GM18511 (cell line): ENCODE data around the gene AIRE.
"Not testable (repeated sequence)": the region's sequence is repeated elsewhere in the genome, so short reads cannot be mapped to it uniquely, and the experiment has no call there.

Experiments
- ATAC-seq: cut with Tn5 transposase; IDR thresholded peaks from one replicate; pipeline ENCODE4 v1.9.1; 2021; ENCODE audit warnings: mild to moderate bottlenecking, moderate library complexity; ENCODE audit not compliant: unreplicated experiment

The AIRE gene

DNA sequence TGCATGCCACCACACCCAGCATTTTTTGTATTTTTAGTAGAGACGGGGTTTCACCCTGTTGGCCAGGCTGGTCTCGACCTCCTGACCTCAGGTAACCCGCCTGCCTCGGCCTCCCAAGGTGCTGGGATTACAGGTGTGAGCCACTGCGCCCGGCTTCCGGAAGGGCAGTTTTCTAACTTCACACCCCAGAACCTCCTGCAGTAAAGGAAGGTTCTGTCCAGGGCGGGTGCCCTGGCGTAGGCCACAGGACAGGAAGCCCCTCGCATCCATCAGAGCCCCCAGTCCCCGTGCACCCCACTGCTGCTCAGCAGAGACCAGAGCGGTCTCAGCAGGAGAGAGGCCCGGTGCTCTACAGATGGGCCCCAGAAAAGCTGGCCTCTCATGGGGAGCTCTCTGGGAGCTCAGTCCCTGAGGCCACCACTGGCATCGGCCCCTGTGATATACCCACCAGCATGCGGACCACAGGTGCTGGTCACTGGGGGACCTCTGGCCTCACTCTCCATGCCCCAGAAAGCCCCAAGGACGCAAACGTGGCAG lies 19.9 kb upstream of the AIRE start:
- ATAC-seq: no peak

DNA sequence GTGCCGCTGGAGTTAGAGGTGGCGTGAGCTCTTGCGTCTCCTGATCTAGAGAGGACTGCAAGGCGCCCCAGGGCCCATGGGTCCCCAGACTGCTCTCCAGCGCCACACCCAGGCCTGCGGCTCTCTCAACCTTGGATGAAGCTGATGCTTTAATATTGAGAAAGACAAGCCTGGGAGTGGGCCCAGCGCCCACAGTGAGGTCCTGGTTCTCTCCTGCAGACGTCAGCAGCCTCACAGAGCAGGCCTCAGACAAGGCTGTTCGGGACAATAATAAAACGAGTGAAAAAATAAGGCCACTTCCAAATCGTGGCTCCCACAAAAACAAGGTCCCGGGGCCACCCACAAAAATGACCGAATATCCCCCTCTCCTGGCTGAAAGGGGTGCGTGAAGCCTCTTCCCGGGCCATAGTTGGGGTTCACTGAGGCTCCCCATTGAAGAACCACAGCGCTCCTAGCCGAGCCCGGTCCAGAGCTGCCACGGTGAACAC lies 18.0 kb upstream of the AIRE start:
- ATAC-seq: no peak

DNA sequence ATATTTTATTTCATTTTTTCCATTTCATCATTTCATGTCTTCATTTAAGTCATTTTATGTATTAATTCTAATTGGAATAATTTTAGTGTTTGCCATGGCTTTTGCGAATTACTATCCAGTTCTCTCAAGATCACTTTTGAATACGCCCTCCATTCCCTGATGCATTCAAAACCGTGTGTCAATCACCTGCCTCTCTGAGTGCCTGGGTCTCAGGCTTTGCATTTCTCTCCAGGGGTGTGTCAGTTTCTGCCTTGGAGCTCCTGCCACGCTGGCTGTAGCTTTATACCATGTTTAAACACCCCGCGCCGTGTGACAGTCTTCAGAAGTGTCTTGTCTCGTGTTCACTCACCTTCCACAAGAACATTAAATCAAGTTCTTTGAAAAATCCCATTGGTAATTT lies 16.6 kb upstream of the AIRE start:
- ATAC-seq: no peak

DNA sequence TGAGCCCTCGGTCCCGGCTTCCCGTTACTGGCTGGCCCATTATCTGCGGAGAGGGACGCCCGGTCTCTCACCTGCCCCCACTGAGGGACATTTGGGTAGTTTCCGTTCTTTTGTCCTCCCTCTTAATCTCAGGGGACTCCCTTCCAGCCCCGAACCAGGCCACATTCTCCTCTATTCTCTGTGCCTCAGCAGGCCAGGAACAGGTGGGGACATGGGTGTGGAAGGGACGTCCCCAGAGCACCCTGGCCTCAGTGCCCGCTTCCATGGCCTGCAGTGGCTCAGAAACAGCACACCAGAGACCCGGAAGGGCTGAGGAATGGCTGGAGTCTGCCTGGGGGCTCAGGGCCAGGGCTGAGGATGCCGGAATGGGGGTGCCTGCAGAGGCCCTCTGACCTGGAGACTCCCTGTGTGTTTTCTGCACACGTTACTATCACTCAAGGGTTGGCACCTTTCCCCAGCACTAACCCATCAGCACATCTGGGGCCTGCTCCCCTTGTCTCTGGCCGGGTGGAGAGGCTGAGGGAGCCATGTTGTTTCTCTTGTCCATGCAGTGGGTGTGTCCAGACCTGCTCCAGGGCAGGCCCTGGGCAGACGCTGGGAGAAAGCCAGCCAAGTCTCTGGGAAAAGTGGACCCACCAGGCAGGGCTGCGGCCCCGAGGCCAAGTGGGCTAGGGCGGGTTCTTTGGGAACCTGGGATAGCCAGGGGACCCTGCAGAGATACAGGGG lies 14.0 kb upstream of the AIRE start:
- ATAC-seq: no peak

GRCh38 chr21:44272284-44272858 lies 13.3 kb upstream of the AIRE start:
- no peak for ATAC-seq

DNA sequence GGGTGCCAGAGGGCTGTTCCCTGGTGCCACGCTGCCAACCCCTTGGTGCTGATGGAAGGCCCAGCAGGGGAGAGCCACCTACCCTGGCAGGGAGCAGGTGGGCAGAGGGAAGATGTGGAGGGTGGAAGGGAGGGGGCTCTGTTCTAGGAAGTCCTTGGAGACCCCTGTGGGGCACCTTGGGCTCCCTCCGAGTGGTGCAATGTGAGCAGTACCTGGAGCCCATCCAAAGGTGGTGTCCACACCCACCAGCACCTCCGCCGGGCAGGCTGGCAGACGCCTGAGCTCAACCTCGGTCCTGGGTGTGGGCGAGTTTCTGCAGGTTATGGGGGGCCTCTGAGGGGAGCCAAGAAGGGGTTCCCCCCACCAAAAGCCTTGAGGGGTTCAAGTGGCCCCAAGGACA lies 12.6 kb upstream of the AIRE start:
- no peak for ATAC-seq

DNA sequence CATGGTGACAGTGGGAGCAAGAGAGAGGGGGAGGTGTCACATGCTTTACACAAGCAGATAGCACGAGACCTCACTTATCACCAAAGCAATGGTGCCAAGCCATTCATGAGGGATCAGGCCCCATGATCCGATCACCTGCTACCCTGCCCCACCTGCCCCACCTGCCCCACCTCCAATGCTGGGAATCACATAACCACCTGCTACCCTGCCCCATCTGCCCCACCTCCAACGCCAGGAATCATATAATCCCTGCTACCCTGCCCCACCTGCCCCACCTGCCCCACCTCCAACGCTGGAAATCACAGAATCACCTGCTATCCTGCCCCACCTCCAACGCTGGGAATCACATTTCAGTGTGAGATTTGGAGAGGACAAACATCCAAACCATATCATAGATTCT lies 10.6 kb upstream of the AIRE start:
- ATAC-seq: no peak

GRCh38 chr21:44279354-44280260 lies 6.1 kb upstream of the AIRE start:
- ATAC-seq: no peak

DNA sequence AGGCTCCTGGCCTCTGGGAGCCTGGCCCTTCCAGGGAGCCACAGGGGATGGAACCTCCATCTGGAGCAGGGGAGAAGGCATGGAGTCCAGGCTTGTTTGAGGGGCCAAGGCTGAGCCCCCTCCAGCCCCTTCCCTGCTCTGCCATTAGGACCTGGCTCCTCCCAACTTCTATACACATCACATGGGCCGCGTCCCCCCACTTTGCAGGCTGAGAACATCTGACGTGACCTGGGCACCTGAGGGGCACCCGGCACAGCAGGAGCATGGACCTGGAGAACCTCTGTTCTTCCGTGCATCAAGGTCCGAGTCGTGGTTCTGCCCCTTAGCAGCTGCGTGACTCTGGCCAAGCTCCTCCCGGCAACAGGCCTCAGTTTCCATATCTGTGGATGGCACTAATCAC lies 3.9 kb upstream of the AIRE start:
- no peak for ATAC-seq

- no peak for ATAC-seq
Observed at GRCh38 chr21:44282370-44282769, 3.3 kb upstream of the AIRE start.

DNA sequence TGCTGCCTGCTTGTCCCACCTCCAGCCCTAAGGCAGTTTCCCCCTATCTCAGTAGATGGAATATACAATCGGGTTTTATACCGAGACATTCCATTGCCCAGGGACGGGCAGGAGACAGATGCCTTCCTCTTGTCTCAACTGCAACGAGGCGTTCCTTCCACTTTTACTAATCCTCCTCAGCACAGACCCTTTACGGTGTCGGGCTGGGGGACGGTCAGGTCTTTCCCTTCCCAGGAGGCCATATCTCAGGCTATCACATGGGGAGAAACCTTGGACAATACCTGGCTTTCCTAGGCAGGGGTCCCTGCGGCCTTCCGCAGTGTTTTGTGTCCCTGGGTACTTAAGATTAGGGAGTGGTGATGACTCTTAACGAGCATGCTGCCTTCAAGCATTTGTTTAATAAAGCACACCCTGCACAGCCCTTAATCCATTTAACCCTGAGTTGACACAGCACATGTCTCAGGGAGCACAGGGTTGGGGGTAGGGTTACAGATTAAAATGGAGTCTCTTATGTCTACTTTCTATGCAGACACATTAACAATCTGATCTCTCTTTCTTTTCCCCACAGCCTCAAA lies 2.4 kb upstream of the AIRE start:
- not testable (repeated sequence) for ATAC-seq

GRCh38 chr21:44283948-44284347 lies 1.7 kb upstream of the AIRE start:
- no peak for ATAC-seq

- no peak for ATAC-seq
Observed at GRCh38 chr21:44286086-44286715, 525 bp downstream of the AIRE start.

DNA sequence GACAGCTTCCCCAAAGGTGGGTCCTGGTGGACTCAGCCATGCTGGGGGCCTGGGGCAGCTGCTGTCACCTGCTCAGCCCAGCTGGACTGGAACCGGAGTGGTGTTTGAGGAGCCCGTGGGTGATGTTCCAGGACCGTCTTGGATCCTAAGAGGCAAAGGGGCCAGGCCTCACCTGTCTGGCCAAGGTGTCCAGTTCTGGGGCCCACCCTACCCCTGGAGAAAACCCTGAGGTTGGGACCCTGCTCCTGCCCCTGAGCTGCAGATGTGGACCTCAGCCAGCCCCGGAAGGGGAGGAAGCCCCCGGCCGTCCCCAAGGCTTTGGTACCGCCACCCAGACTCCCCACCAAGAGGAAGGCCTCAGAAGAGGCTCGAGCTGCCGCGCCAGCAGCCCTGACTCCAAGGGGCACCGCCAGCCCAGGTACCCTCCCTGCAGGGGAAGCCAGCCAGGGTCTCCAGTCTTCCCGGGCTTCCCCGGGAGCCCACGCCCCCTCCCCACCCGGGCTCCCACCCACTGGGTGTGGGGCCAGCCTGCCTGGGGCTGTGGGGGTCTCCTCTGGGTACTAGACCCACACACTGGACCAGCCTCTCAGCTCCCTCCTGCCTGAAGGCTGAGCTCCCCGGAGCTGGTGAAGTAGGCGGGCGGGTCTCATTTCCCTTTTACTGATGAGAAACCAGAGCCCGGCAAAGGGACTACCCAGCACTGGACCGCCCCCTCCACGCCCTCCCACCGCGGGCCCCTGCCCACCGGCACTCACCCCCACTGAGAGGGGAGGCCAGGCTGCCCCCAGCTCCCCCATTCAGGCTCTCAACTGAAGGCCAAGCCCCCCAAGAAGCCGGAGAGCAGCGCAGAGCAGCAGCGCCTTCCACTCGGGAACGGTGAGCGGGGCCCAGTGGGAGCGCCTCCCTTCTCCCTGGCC lies 1.3 kb downstream of the AIRE start:
- no peak for ATAC-seq

DNA sequence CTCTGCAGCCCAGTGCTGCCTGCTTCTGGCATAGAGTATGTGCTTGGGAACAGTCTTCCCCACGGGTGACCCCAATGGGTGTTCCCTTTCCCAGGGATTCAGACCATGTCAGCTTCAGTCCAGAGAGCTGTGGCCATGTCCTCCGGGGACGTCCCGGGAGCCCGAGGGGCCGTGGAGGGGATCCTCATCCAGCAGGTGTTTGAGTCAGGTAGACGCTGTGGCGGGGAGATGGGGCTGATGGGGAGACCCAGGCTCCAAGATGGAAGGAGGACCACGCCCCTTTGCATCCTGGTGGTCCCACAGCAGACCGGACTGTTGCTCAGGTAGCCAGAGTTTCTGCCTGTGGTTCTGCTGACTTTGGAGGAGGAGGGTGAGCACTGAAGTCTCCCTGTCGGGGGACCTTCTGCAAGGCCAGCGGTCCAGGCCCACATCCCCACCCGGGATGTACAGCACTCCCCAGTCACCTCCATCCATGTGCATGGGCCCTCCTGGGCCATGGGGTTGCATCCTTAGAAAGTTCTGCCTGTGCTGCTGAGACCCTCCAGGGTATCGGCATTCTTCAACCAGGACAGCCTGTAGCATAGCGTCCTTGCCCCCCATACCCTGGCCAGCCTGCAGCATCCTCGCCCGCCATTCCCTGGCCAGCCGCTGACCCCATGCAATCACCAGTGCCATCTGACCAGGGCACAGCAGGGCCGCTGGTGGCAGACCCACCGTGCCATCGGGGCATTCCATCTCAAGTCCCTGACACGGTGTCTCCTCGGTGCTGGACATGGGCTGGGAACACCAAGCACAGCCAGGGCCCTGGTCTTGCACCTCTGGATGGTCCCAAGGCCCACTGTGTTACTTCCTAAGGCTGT lies 2.8 kb downstream of the AIRE start:
- ATAC-seq: no peak

- no peak for ATAC-seq
Observed at GRCh38 chr21:44289381-44290010, 3.8 kb downstream of the AIRE start.

GRCh38 chr21:44290327-44291077 lies 4.8 kb downstream of the AIRE start:
- ATAC-seq: no peak
